Activated T-cell treated with anti-CD3 and anti-CD28 coated beads for 4 hours (primary cell): ENCODE data around the gene LRRC45.
A peak's percentile ranks its signal among the peaks of the same experiment; 100 is the strongest.

ENCODE experiments used
- DNase-seq: peaks from one replicate; pipeline ENCODE4 v3.0.0-alpha.2; 2020

LRRC45 gene

GRCh38 chr17:82008258-82008940 lies 14.7 kb upstream of the LRRC45 start:
- DNase-seq, result no peak

GRCh38 chr17:82008941-82009405 lies 14.1 kb upstream of the LRRC45 start:
- DNase-seq, result no peak

DNA sequence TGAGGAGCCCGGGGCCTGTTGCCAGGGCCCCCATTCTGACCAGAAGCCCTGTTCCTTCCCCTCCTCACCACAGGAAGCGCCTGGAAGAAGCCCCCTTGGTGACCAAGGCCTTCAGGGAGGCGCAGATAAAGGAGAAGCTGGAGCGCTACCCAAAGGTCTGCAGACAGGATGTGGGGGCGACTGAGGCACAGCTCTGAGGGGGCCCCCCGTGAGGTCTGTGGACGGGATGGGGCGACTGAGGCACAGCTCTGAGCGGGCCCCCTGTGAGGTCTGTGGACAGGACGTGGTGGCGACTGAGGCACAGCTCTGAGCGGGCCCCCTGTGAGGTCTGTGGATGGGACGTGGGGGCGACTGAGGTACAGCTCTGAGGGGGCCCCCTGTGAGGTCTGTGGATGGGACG lies 13.7 kb upstream of the LRRC45 start:
- no peak for DNase-seq

DNA sequence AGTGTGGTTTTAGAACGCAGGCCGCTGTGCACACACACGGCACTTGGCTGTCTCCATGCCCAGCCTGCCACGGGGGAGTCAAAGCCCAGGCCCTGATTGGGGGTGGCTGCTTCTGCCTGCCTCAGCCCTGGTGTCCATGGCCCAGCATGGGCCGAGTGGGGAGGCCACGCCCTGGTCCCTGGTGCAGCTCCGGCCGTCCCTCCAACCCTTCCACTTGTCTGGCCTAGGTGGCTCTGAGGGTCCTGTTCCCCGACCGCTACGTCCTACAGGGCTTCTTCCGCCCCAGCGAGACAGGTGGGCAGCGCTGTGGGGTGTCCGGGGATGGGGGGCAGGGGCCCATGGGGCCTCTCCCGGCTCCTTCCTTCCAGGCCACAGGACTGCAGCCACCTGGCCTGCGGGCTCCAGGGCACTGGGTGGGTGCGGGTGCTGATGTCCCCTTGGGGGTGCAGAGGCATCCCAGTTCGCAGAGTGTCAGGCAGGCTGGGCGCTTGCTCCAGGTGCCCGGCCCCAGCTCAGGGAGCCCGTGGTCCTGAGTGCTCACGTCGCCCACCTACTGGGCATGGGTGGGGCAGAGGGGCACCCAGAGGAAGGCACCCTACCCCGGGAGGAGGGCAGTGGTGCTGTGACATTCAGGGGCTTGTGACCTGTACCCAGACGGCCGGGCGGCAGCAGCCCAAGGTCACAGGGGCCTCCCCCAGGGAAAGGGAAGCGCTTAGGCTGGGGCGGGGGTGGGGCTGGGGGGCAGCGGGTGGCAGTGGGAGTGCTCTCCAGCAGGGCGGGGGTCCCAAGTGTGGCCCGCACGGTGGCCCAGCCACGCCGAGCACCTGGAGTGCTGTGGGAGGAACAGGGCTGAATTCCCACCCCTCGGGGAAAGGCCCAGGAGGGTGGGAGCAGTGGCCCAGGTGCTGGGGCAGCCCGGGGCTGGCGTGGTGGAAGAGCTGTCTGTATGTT lies 12.3 kb upstream of the LRRC45 start:
- no peak for DNase-seq

GRCh38 chr17:82011617-82012187 lies 11.4 kb upstream of the LRRC45 start:
- no peak for DNase-seq

DNA sequence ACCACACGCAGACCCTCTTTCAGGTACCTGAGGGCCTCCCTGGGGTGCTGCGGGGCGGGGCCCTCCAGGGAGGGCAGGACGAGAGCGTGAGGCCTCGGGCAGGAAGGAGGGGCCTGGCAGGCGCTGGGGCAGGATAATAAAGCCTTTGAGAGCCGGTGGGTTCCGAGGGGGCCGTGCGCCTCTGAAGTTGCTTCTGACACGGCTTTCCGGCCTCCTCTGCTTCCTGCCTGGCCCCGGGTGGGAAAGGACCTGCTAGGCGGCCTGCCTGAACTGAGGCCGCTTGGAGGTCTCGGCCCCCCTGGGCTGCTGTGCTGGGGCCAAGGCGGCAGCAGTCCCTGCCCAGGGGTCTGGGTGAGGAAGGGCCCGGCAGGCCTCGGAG lies 10.9 kb upstream of the LRRC45 start:
- DNase-seq, result no peak

- no peak for DNase-seq
Measured at GRCh38 chr17:82012640-82013295, 10.3 kb upstream of the LRRC45 start.

DNA sequence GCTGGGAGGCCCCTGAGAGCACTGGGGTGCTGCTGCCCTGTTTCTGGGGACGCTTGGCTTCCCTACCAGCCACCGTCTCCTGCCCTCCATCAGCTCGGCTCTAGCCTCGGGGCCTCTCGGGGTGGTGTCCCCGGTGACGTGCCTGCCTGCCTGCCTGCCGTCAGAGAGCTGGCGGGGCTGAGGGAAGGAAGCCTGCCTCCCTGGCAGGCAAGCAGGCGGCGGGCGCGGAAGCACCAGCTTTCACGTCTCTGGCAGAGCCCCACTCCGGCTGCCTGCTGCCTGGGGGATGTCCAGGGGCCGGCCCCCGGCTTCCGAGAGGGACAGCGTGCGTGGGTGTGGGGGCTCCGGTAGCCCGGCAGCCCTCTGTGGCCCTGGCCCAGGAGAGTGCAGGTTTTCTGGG lies 9.8 kb upstream of the LRRC45 start:
- no peak for DNase-seq

DNA sequence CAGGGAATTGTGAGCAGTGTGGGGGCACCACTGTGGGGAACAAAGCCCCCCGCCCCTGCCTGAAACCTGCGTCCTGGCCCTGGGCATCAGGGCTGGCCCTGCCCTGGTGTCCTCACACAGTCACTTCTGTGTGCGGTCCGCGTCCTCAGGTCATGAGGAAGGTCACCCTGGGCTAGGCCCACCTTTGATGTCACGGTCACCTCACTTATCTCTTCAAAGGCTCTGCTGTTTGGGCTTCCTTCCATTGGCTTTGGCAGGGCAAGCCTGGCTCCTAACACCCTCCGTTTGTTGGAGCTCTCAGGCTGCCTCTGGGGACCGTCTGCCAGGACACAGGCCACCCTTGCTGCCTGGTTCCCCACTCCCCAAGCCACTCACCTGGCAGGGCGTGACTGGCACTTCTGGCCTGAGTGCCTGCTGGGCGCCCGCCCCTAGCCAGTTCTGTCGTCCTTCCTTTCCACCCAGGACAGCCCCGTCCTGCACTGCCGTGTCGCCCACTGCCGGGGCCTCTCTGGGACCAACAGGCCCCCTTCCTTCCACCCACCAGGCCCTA lies 9.3 kb upstream of the LRRC45 start:
- DNase-seq, result no peak

DNA sequence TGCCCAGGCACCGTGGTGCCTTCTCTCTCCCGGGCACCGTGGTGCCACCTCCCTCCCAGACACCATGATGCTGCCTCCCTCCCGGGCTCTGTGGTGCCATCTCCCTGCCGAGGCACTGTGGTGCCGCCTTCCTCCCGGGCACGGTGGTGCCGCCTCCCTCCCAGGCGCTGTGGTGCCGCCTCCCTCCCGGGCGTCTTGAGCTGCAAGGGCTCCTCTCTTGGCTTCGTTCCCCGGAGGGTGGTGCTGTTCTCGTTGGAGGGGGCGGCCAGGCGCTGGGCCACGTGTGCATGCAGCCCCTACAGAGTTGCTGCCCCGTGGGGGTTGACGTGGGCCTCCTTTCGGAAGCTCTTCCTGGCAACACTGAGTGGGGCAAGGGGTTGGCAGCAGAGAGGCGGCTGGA lies 8.7 kb upstream of the LRRC45 start:
- no peak for DNase-seq

GRCh38 chr17:82014971-82015310 lies 8.2 kb upstream of the LRRC45 start:
- DNase-seq, result no peak

DNA sequence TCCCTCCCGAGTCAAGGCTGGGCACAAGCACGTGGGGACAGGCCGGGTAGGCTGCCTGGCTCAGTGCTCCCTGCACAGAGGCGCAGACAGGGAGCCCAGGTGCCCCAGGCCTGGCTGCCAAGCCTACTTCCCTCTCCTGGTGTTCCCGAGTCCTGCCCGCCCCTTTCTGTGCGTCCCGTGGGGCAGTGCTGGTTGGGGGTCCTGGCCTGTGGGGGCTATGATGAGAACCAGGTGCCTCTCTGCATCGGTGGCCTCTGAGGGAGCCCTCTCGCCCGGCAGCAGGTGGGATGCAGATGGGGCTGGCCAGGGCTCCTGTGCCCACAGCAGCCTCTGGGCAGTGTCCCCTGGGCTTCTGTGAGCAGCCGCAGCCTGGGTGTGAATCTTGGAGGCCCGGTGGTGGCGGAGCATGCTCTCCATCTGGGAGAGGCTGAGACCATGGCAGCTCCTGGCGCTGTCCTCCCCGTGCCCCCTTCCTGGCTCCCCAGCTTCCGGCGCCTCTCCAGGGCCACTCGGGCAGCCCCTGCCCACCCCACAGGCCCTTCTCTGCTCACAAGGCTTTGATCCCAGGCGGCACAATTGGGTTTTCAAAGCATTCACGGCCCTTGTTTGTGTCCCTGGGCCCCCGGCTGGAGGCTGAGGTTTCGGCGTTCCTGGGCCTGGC lies 7.7 kb upstream of the LRRC45 start:
- no peak for DNase-seq

GRCh38 chr17:82016061-82016874 lies 6.8 kb upstream of the LRRC45 start:
- no peak for DNase-seq

- no peak for DNase-seq
Measured at GRCh38 chr17:82016875-82017459, 6.1 kb upstream of the LRRC45 start.

- DNase-seq, result no peak
Measured at GRCh38 chr17:82017612-82018151, 5.4 kb upstream of the LRRC45 start.

DNA sequence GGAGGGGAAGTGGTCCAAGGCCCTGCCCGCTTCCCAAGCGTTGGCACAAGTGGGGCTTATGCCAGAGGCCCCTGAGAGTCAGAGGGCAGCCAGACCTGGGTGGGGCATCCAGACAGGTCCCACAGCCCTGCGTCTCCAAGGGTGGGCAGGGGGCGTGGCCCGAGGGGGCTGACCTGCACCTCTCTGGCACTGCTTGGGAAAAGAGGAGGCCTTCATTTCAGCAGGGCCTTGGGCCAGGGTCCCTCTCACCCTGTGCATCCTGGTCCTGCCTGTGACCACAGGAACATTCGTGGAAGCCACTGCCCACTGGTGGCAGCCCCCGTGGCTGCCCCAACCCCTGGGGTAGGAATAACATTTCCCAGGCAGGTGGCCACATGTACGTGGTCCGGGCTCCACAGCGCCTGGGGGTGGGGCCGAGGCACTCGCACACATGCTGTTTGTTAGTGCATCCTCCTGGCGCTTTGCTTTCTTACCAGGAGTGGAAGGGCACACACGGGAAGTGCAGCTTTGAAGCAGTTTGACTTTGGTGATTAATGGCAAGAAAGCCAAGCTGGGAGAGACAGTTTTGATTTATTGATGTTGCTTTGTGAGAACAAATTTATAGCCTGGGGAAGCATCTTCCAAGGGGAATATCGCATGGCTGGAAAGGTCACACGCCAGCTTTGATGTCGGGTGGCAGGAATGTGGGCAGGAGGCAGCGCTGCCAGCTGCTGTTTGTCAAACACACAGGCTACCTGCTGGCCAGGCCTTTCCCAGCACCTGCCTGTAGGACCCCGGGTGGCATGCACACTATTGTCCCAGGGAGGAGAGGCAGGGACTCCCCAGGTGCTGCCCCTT lies 4.7 kb upstream of the LRRC45 start:
- DNase-seq, result no peak

GRCh38 chr17:82018989-82019689 lies 4.0 kb upstream of the LRRC45 start:
- no peak for DNase-seq

GRCh38 chr17:82019690-82020571 lies 3.2 kb upstream of the LRRC45 start:
- DNase-seq, result peak; percentile 45
